ENCODE data around the gene LAG3. TPM values are rescaled to one million over a fixed set of nuclear protein-coding genes. Genes with fewer than 3 reads are reported as not detected.

Gene LAG3
- total and polyA plus RNA-seq, 10 of the 15 experiments (the other 5 are each of a cell fraction or from before 2014, with no cell fraction given) = 0.52 to 4.2 (median 1.0) TPM; not detected in 1

DNA sequence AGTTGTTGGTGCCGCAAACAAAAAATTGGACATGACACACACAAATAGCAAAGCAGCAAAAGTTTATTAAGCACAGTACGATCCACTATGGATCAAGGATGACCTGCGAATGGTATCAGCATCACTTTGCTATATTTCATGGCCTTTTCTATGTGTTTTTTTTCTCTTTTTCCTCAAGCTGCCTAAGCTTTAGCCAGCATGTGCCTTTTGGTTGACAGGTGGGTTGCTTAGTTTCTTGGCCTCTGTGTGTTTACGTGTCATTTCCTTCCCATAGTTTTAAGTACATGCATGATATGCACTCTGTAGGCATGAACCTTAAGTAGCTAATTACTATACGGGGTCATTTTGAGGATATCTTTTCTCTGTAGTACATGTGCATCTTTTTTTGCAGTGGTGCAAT is 26.8 kb downstream of the LAG3 start:
- ATAC-seq (no peak), FAIRE-seq (no peak), DNase-seq (ENCODE audit: low read depth, low spot score) (no peak)
- no peak overlapping the region for H3K4me2 ChIP-seq (ENCODE audit: control insufficient read depth, insufficient read depth)
- no peaks in the 10 kb centered on the region for H3K9me3 ChIP-seq (replicated peaks; ENCODE audit: control insufficient read depth, insufficient read depth, low read length)
- no TSS peak for BruUV-seq (replicated peaks)
- H3K79me2 ChIP-seq (ENCODE audit: control insufficient read depth, insufficient read depth, low read length) = no peaks in the 10 kb centered on the region
- in situ Hi-C loops (cut with MboI) (no loop called here), intact Hi-C loops (cut with micrococcal nuclease; ENCODE audit: unreplicated experiment) (no loop called here)
- ChIA-PET SMC1A (ENCODE audit: uncharacterized antibody, unreplicated experiment) (no interaction called here), POLR2A (interaction anchor here (1.0 kb wide), 2 partner anchors 19 to 44 kb away, joined by 3 read pairs; no protein-coding TSS in a partner anchor), CTCF (interaction anchor here (1.1 kb wide), 1 partner anchor 9 kb away, joined by 3 read pairs; the partner anchor contains the start of gene CD4), RAD21 (ENCODE audit: unreplicated experiment) (no interaction called here)
- H4K20me1 ChIP-seq (ENCODE audit: control insufficient read depth, insufficient read depth) = no peaks in the 10 kb centered on the region
- H3K27me3 ChIP-seq (replicated peaks in 1 of 2; ENCODE audit: control insufficient read depth in 2 of 2, insufficient read depth in 2 of 2, low read length in 1 of 2) = no peaks in the 10 kb centered on the region; a peak in 1 of 4 replicates
- H2AFZ ChIP-seq (ENCODE audit: control insufficient read depth, low read depth, low read length) = no peak overlapping the region
- no peak overlapping the region for H3K4me3 ChIP-seq
- no peaks in the 10 kb centered on the region for H3K36me3 ChIP-seq (ENCODE audit: control insufficient read depth in 2 of 2, insufficient read depth in 2 of 2, low read length in 1 of 2)
- H3K4me1 ChIP-seq (ENCODE audit: control insufficient read depth, insufficient read depth, low read length) = no peaks in the 10 kb centered on the region
- WGBS (ENCODE audit: insufficient coverage, insufficient replicate concordance, low lambda C conversion rate, missing lambda C conversion rate) = 62% methylated on average over 5 of the region's 5 CpGs
- H3K9ac ChIP-seq (ENCODE audit: control insufficient read depth, insufficient read depth, low read length) = no peak overlapping the region
- no peak overlapping the region for H3K27ac ChIP-seq (ENCODE audit: control insufficient read depth, insufficient read depth)
- TF ChIP-seq TAF1 (IDR thresholded peaks at IDR 0.05; ENCODE audit: borderline replicate concordance, low read depth, low read length) = no peak
- no peak for TF ChIP-seq YY1 (IDR thresholded peaks at IDR 0.05; ENCODE audit: low read depth, low read length)
- TF ChIP-seq, protein P1, sequence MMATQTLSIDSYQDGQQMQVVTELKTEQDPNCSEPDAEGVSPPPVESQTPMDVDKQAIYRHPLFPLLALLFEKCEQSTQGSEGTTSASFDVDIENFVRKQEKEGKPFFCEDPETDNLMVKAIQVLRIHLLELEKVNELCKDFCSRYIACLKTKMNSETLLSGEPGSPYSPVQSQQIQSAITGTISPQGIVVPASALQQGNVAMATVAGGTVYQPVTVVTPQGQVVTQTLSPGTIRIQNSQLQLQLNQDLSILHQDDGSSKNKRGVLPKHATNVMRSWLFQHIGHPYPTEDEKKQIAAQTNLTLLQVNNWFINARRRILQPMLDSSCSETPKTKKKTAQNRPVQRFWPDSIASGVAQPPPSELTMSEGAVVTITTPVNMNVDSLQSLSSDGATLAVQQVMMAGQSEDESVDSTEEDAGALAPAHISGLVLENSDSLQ (IDR thresholded peaks at IDR 0.05) = peak; percentile 82

DNA sequence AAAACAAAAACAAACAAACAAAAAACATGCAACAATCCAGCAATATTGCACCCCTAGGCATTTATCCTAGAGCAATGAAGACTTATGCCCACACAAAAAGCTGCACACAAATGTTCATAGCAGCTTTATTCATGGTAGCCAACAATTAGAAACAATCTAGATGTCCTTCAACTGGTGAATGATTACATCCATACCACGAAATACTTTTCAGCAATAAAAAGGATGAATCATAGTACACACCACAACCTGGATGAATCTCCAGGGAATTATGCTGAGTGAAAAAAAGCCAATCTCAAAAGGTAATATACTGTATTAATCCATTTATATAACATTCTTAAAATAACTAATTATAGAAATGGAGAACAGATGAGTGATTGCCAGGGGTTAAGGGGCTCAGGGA is 34.9 kb downstream of the LAG3 start:
- no peaks in the 10 kb centered on the region for H4K20me1 ChIP-seq (ENCODE audit: control insufficient read depth, insufficient read depth)
- H3K36me3 ChIP-seq (ENCODE audit: control insufficient read depth in 2 of 2, insufficient read depth in 2 of 2, low read length in 1 of 2) = no peaks in the 10 kb centered on the region
- H3K79me2 ChIP-seq (ENCODE audit: control insufficient read depth, insufficient read depth, low read length) = no peaks in the 10 kb centered on the region
- FAIRE-seq (no peak), ATAC-seq (no peak), DNase-seq (ENCODE audit: low read depth, low spot score) (no peak)
- H3K4me2 ChIP-seq (ENCODE audit: control insufficient read depth, insufficient read depth) = no peak overlapping the region
- WGBS (ENCODE audit: insufficient coverage, insufficient replicate concordance, low lambda C conversion rate, missing lambda C conversion rate) = 3% methylated on average over 1 of the region's 1 CpG
- POLR2A ChIA-PET = interaction anchor here (0.7 to 1.5 kb wide), 2 partner anchors 27 to 30 kb away, joined by 3 to 9 read pairs; no protein-coding TSS in a partner anchor
- H3K9me3 ChIP-seq (replicated peaks; ENCODE audit: control insufficient read depth, insufficient read depth, low read length) = no peaks in the 10 kb centered on the region
- intact Hi-C loops (cut with micrococcal nuclease; ENCODE audit: unreplicated experiment) = no loop called here
- no peak overlapping the region for H3K9ac ChIP-seq (ENCODE audit: control insufficient read depth, insufficient read depth, low read length)
- CTCF ChIA-PET = interaction anchor here (1.0 to 2.2 kb wide), 2 partner anchors 15 to 35 kb away, joined by 3 to 7 read pairs; no protein-coding TSS in a partner anchor
- in situ Hi-C loops (cut with MboI) = no loop called here
- no peaks in the 10 kb centered on the region for H3K4me1 ChIP-seq (ENCODE audit: control insufficient read depth, insufficient read depth, low read length)
- H3K27ac ChIP-seq (ENCODE audit: control insufficient read depth, insufficient read depth) = no peak overlapping the region
- RAD21 ChIA-PET (ENCODE audit: unreplicated experiment) = no interaction called here
- no peak overlapping the region for H2AFZ ChIP-seq (ENCODE audit: control insufficient read depth, low read depth, low read length)
- H3K27me3 ChIP-seq (replicated peaks in 1 of 2; ENCODE audit: control insufficient read depth in 2 of 2, insufficient read depth in 2 of 2, low read length in 1 of 2) = no peaks in the 10 kb centered on the region
- no peak overlapping the region for H3K4me3 ChIP-seq
- SMC1A ChIA-PET (ENCODE audit: uncharacterized antibody, unreplicated experiment) = interaction anchor here (1.2 kb wide), 1 partner anchor 16 kb away, joined by 3 read pairs; no protein-coding TSS in a partner anchor
- no TSS peak for BruUV-seq (replicated peaks)
- TF ChIP-seq, protein P2, sequence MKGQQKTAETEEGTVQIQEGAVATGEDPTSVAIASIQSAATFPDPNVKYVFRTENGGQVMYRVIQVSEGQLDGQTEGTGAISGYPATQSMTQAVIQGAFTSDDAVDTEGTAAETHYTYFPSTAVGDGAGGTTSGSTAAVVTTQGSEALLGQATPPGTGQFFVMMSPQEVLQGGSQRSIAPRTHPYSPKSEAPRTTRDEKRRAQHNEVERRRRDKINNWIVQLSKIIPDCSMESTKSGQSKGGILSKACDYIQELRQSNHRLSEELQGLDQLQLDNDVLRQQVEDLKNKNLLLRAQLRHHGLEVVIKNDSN (IDR thresholded peaks at IDR 0.05; ENCODE audit: borderline replicate concordance, extremely low read length, insufficient read depth, low read depth, low read length) = no peak
- TF ChIP-seq SP1 (IDR thresholded peaks at IDR 0.05; ENCODE audit: low read depth, low read length) (no peak), HDGF (IDR thresholded peaks at IDR 0.05) (no peak), MTA3 (IDR thresholded peaks at IDR 0.05; ENCODE audit: borderline replicate concordance, low read length) (no peak)
- TF ChIP-seq, protein P3, sequence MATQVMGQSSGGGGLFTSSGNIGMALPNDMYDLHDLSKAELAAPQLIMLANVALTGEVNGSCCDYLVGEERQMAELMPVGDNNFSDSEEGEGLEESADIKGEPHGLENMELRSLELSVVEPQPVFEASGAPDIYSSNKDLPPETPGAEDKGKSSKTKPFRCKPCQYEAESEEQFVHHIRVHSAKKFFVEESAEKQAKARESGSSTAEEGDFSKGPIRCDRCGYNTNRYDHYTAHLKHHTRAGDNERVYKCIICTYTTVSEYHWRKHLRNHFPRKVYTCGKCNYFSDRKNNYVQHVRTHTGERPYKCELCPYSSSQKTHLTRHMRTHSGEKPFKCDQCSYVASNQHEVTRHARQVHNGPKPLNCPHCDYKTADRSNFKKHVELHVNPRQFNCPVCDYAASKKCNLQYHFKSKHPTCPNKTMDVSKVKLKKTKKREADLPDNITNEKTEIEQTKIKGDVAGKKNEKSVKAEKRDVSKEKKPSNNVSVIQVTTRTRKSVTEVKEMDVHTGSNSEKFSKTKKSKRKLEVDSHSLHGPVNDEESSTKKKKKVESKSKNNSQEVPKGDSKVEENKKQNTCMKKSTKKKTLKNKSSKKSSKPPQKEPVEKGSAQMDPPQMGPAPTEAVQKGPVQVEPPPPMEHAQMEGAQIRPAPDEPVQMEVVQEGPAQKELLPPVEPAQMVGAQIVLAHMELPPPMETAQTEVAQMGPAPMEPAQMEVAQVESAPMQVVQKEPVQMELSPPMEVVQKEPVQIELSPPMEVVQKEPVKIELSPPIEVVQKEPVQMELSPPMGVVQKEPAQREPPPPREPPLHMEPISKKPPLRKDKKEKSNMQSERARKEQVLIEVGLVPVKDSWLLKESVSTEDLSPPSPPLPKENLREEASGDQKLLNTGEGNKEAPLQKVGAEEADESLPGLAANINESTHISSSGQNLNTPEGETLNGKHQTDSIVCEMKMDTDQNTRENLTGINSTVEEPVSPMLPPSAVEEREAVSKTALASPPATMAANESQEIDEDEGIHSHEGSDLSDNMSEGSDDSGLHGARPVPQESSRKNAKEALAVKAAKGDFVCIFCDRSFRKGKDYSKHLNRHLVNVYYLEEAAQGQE (IDR thresholded peaks at IDR 0.05; ENCODE audit: low read depth, low read length) = no peak

All from GM12878 (cell line).